ENCODE data around the gene ATP5F1E. TPM values are rescaled to one million over a fixed set of nuclear protein-coding genes. Genes with fewer than 3 reads are reported as not detected.
A peak's percentile ranks its signal among the peaks of the same experiment; 100 is the strongest.

Gene ATP5F1E
- total RNA-seq, 2 experiments from 2014 or later: 67.4 to 68.8 TPM

DNA sequence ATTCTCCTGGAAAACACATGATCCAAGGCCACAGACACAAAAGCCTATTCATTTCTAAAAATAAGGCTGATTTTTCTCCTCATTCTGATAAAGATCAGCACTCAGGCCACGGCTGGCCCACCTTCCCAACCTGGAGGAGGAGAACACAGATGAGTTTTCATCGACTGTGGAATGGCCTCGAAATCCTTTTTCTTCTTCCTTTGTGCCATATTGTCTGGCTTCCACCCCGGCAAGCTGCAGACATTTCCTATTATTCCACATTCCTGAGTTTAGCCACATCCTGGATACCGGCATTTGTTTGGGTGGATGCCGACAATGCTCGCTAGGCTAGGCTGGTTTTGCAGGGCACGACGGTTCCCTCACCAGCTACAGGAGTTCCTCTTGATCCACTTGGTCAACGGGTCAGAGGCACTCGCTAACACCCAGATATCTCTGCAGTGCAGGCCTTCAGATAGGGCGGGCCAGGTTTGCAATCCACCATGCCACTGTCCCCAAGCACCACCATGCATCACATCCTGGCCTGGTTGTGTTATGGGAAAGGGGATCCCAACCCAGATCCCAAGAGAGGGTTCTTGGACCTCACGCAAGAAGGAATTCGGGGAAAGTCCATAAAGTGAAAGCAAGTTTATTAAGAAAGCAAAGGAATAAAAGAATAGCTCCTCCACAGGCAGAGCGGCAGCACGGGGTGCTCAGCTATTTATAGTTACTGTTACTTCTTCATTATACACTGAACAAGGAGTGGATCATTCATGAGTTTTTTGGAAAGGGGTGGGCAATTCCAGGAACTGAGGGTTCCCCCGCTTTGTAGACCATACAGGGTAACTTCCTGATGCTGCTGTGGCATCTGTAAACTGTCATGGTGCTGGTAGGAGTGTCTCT is 20.9 kb downstream of the ATP5F1E start:
- peaks cover 32% of the 10 kb centered on the region for H3K4me1 Mint-ChIP-seq (ENCODE audit: low read depth)
- ChIA-PET POLR2A (no interaction called here), CTCF (interaction anchor here (1.0 kb wide), 1 partner anchor 16 kb away, joined by 4 read pairs; no protein-coding TSS in a partner anchor)
- H3K27me3 Mint-ChIP-seq: no peaks in the 10 kb centered on the region
- no peaks in the 10 kb centered on the region for H3K9me3 Mint-ChIP-seq
- intact Hi-C loops (cut with micrococcal nuclease): no loop called here
- H3K4me3 Mint-ChIP-seq: no peak overlapping the region
- TF ChIP-seq, protein P1, sequence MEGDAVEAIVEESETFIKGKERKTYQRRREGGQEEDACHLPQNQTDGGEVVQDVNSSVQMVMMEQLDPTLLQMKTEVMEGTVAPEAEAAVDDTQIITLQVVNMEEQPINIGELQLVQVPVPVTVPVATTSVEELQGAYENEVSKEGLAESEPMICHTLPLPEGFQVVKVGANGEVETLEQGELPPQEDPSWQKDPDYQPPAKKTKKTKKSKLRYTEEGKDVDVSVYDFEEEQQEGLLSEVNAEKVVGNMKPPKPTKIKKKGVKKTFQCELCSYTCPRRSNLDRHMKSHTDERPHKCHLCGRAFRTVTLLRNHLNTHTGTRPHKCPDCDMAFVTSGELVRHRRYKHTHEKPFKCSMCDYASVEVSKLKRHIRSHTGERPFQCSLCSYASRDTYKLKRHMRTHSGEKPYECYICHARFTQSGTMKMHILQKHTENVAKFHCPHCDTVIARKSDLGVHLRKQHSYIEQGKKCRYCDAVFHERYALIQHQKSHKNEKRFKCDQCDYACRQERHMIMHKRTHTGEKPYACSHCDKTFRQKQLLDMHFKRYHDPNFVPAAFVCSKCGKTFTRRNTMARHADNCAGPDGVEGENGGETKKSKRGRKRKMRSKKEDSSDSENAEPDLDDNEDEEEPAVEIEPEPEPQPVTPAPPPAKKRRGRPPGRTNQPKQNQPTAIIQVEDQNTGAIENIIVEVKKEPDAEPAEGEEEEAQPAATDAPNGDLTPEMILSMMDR (IDR thresholded peaks at IDR 0.05): no peak
- no peaks in the 10 kb centered on the region for H3K36me3 Mint-ChIP-seq (ENCODE audit: low read depth)
- no peak overlapping the region for H3K27ac Mint-ChIP-seq
- DNase-seq: peak; percentile 60
- ATAC-seq: peak; percentile 55

DNA sequence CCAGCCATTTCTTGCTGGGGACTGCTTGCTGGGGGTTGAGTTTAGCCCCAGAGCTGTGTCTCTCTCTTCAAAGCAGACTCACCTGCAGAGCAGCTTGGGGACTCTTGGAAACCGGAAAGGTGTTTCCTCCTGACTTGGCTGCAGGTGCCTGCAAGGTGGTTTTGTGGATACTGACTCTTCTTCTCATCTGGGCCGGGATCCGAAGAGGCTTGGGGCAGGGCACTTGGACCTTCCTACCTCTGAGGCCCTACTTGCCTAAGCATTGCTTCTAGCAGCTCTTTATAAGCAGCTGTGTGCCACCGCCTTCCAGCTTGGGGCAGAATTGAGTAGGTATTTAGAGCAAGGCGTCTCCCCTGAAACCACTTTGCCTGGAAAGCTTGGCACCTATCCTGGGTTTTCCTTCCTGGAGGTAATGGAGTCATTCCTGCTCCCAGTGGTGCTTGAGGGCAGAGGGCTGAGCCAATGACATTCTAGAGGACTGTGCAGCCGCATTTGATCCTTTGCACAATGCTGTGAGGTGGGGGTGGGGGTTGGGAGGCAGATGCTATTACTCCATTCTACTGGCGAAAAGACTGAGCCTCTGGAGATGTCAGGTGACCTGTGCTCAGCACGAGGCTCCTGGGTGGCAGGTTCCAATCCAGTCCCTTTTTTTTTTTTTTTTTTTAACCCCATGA is 21.7 kb downstream of the ATP5F1E start:
- H3K9me3 Mint-ChIP-seq: no peaks in the 10 kb centered on the region
- H3K27me3 Mint-ChIP-seq: no peaks in the 10 kb centered on the region
- no peak for DNase-seq
- POLR2A ChIA-PET: interaction anchor here (1.0 kb wide), 3 partner anchors 14 to 21 kb away, joined by 3 to 4 read pairs (median 3); no protein-coding TSS in a partner anchor
- no peak overlapping the region for H3K27ac Mint-ChIP-seq
- no peak overlapping the region for H3K4me3 Mint-ChIP-seq
- no peak for ATAC-seq
- H3K36me3 Mint-ChIP-seq (ENCODE audit: low read depth): no peaks in the 10 kb centered on the region
- TF ChIP-seq, protein P1 (IDR thresholded peaks at IDR 0.05): no peak
- peaks cover 36% of the 10 kb centered on the region for H3K4me1 Mint-ChIP-seq (ENCODE audit: low read depth)
- CTCF ChIA-PET: interaction anchor here (2.1 kb wide), 1 partner anchor 77 kb away, joined by 6 read pairs; no protein-coding TSS in a partner anchor
- intact Hi-C loops (cut with micrococcal nuclease): no loop called here

DNA sequence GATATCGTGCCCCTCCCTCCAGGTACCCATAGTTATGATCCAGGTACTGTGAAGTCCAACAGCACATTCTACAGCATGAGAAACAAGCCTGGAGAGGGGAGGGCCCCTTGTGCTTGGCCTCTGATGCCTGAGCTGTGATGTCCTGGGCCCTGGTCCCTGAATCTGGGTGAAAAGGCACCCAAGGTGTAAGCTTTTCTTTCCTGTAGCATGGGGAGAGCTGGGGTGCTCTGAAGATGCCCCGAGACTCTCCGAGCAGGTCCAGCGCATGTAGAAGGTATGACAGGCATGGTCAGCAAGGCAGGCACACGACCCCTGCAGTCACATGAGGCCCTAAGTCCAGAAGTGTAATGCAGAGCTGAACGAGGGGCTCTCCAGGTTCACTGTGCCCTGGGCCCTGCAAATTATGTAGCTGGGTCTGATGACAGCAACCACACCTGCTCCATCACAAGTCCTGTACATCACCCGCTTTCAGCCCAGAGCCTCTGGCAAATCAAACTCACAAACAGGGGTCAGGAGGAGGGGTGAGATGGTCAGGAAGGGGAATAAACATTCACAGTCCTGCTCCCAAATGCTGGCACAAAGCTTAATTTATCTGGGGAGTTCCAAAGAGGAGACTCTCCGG is 23.3 kb downstream of the ATP5F1E start:
- Mint-ChIP-seq H3K27ac (no peak overlapping the region), H3K4me1 (ENCODE audit: low read depth) (peaks cover 42% of the 10 kb centered on the region), H3K4me3 (no peak overlapping the region), H3K9me3 (no peaks in the 10 kb centered on the region), H3K27me3 (no peaks in the 10 kb centered on the region), H3K36me3 (ENCODE audit: low read depth) (peaks cover 3% of the 10 kb centered on the region)
- POLR2A ChIA-PET: interaction anchor here (0.6 to 2.0 kb wide), 8 partner anchors 13 to 296 kb away, joined by 3 to 11 read pairs (median 4); partner anchors contain the start of gene ATP5F1E
- CTCF ChIA-PET: interaction anchor here (1.7 to 2.1 kb wide), 2 partner anchors 79 to 138 kb away, joined by 4 to 6 read pairs; no protein-coding TSS in a partner anchor
- TF ChIP-seq, protein P1 (IDR thresholded peaks at IDR 0.05): no peak
- DNase-seq (no peak), ATAC-seq (no peak)
- intact Hi-C loops (cut with micrococcal nuclease): no loop called here

DNA sequence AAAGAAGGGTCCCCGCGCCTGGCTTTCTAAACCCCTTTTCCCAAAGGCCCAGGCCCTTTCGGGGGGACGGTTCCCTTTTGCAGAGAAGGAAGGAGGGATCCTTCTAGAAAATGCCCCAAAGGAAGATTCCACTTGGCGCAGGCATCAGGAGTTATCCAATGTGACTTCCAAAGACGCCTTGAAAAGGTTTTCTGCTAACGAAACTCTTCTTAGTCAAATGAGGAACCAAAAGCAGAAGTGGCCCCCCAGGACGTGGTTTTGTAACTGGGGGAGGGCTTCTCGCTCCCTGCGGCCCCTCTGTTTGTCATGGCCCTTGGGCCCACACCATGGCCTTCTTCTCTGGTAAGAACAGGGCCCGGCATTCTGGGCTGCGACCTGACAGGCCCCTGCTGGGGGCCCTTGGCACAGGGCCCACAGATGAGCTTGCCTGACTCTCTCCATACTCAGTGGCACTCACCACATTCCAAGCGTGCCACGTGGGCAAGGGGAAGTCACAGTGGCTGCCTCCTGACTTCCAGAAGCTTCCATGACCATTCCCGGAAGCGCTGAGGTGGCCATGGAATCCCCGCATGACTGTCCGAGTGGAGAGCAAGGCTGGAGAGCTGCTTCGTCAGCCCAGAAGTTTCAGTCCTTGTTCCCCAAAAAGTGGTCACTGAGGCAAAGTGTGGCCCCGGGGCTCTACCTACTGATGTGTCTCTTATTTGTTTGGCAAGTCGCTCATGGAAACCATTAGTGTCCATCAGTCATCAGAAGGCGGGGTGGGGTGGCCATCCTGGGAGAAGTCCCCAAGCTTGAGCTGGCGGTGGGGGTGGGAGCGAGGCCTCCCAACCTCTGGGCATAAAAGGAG is 24.2 kb downstream of the ATP5F1E start:
- peak overlapping the region; percentile 61 for H3K4me3 Mint-ChIP-seq
- peaks cover 36% of the 10 kb centered on the region for H3K4me1 Mint-ChIP-seq (ENCODE audit: low read depth)
- ChIA-PET POLR2A (interaction anchor here (0.6 to 2.0 kb wide), 7 partner anchors 12 to 295 kb away, joined by 3 to 11 read pairs (median 3); partner anchors contain the start of gene ATP5F1E), CTCF (interaction anchor here (1.7 kb wide), 1 partner anchor 137 kb away, joined by 4 read pairs; no protein-coding TSS in a partner anchor)
- DNase-seq (peak; percentile 42), ATAC-seq (no peak)
- intact Hi-C loops (cut with micrococcal nuclease): no loop called here
- H3K9me3 Mint-ChIP-seq: no peaks in the 10 kb centered on the region
- TF ChIP-seq, protein P1 (IDR thresholded peaks at IDR 0.05): no peak
- H3K36me3 Mint-ChIP-seq (ENCODE audit: low read depth): peaks cover 3% of the 10 kb centered on the region
- H3K27me3 Mint-ChIP-seq: no peaks in the 10 kb centered on the region
- H3K27ac Mint-ChIP-seq: peak overlapping the region; percentile 67
